T-helper 2 cell (primary cell): ENCODE measurements around the gene SLC6A3.
"Not testable (repeated sequence)": the region's sequence is repeated elsewhere in the genome, so short reads cannot be mapped to it uniquely, and the experiment has no call there.

ENCODE experiments used
- DNase-seq, 5 experiments: peaks; one replicate each; pipeline versions ENCODE4 v3.0.0 to v3.0.0-alpha.2; 2012 to 2022

Gene SLC6A3

DNA sequence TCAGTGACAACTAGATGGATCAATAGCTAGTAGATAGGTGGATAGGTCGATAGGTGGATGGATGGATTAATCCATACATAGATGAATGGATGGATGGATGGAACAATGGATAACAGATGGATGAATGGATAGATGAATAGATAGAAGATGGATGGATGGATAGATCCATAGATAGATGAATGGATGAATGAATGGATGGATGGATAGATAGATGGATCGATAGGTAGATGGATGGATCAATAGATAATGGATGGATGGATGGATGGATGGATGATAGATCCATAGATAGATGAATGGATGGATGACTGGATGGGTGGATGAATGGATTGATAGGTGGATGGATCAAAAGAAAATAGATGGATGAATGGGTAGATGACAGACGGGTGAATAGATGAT is 5.1 kb downstream of the SLC6A3 start:
- no peak for DNase-seq

DNA sequence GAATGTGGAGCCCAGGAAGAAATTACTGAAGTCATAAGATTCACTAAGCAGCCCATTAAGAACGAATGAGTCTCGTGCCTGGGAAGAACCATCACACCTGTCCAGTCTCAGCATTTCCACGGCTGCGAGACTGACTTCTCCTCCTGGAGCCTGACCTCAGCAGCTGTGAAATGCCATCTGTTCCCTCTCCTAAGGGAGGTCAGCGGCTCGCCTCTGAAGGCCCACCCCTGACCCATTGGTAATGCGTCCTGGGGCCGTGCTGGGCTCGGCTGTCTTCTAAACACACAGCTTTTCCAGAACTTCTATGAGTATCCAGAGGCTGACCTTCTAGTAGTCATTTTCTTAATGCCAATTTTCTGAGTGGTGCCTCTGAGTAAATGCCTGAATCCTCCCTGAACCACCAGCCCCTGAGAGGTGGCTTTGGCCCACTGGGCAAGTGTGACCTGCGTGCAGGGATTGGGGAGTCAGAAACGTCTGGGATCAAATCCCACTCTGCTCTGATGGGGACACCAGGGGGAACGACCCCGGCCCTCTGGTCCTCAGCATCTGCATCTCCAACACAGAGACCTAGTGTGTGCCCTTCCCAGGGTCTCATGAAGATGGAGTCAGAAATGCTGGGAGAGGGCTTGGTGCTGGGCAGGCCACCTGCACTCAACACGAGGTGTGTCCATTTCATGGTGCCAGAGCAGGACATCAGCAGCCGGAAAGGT is 5.7 kb downstream of the SLC6A3 start:
- DNase-seq, result no peak

DNA sequence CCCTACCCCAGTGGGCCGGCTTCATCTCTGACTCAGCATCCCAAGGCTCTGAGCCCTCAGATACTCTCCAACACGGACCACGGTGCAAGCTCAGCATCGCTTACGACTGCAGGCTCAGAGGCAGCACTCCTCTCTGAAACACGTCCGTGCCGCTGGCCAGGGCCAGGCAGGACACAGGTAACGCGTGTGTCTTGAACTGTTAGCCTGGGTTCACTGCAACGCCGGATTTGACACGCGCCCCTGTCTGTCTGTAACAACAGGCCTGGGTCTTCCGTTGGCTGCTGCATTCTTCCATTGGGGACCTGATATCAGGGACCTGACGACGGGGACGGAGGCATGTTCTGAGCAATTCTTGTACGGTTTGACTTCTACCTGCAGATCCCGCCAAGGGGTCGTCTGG is 6.4 kb downstream of the SLC6A3 start:
- no peak for DNase-seq

- no peak for DNase-seq
Observed at GRCh38 chr5:1437876-1438559, 7.2 kb downstream of the SLC6A3 start.

DNA sequence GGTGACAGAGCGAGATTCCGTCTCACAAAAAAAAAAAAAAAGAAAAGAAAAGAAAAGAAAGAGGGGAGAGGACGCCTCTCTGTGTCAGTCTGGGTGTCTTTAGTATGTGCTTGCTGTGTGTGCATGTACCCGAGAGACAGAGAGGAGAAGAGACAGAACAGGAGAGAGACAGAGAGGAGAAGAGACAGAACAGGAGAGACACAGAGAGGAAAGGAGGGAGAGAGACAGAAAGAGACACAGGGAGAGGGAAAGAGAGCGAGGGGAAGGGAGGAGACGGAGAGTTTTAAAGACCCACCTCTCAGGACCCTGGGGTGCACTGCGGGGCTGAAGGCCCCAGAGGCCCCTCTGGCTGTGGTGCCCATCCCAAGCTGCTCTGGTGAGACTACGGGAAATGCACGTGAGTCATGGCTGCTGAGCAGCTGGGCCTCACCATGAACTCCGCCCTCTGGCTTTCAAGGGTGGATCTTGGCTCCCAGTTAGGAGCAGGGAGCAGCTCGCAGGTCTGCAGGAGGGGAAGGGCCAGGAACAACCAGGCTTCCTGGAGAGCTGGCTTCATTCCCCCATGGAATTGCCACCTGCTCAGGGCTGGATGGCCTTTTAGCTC is 7.9 kb downstream of the SLC6A3 start:
- DNase-seq, result no peak

- no peak for DNase-seq
Observed at GRCh38 chr5:1436681-1437080, 8.6 kb downstream of the SLC6A3 start.

GRCh38 chr5:1436036-1436435 is 9.2 kb downstream of the SLC6A3 start:
- no peak for DNase-seq

- DNase-seq, result no peak
Observed at GRCh38 chr5:1435369-1435768, 9.9 kb downstream of the SLC6A3 start.

DNA sequence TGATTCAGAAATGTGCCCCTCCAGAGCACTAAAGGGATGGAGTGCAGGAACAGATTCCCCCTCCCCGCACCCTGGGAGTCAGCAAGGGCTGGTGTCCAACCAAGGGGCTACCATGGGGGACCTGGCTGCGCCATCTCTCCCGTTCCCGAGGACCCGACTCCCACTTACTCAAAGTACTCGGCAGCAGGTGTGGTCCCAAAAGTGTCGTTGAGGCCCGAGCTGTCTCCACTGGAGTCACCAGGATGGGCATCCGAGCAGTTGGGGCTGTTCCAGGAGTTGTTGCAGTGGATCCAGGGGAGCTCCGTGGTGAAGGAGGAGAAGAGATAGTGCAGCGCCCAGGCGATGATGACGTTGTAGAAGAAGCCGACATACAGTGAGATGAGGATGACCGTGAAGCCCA is 12.9 kb downstream of the SLC6A3 start:
- no peak for DNase-seq

- DNase-seq, result no peak
Observed at GRCh38 chr5:1431896-1432295, 13.3 kb downstream of the SLC6A3 start.

- DNase-seq, result no peak
Observed at GRCh38 chr5:1431021-1431811, 14.0 kb downstream of the SLC6A3 start.

GRCh38 chr5:1430121-1430795 is 15.0 kb downstream of the SLC6A3 start:
- no peak for DNase-seq

DNA sequence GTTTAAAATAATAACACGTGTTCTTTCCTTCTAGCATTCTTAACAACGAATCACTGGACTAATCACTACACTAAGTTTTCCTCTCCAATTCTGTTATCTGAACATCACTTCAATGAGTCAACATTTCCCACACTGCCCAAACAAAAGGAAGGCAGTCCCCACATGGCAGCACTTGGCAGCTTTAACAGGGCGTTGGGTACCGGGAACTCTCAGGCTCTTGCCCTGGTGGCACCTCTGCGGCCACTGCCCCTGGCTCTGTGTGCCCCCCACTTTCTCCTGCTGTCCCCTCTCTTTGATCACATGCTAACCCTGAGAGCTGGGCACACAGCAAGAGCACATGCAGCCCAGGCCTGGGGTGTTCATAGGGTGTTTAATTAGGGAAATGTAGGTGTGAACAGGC is 15.7 kb downstream of the SLC6A3 start:
- no peak for DNase-seq

DNA sequence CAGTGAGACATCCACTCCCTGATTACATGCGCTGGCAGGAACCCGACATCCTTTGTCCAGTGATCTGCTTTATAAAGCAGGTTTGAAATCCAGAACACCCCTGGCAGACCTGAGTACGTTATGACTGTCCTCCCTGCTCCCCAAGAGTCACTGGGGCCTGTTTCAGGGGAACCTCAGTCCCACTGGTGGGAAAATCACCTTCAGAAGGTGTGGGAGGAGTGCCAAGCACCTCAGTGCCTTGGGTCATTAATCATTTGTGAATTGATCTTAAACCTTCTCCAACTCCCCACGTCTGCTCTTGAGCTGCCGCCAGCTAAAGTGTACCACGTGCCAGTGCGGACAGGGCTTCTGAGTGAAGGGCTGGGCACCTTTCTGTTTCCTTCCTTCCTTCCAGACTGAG is 16.2 kb downstream of the SLC6A3 start:
- DNase-seq, result no peak

DNA sequence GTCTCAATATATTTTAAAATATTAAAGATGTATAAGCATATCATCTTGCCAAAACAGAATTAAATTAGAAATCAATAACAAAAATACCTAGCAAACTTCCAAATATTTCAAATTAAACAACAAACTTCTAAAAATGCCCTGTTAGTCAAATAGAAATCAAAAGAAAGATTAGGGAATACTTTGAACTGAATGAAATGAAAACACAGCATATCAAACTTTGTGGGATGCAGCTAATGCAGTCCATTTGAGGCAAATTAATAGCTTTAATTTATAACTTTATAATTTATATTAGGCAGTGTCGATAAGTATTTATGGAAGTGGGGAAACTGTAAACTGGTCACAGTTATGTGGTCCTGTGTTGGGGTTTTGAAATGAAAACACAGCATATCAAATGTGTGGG is 17.1 kb downstream of the SLC6A3 start:
- no peak for DNase-seq

- no peak for DNase-seq
Observed at GRCh38 chr5:1424716-1425115, 20.5 kb downstream of the SLC6A3 start.

- no peak for DNase-seq
Observed at GRCh38 chr5:1423901-1424603, 21.2 kb downstream of the SLC6A3 start.

GRCh38 chr5:1422522-1422921 is 22.7 kb downstream of the SLC6A3 start:
- DNase-seq, result not testable (repeated sequence)

DNA sequence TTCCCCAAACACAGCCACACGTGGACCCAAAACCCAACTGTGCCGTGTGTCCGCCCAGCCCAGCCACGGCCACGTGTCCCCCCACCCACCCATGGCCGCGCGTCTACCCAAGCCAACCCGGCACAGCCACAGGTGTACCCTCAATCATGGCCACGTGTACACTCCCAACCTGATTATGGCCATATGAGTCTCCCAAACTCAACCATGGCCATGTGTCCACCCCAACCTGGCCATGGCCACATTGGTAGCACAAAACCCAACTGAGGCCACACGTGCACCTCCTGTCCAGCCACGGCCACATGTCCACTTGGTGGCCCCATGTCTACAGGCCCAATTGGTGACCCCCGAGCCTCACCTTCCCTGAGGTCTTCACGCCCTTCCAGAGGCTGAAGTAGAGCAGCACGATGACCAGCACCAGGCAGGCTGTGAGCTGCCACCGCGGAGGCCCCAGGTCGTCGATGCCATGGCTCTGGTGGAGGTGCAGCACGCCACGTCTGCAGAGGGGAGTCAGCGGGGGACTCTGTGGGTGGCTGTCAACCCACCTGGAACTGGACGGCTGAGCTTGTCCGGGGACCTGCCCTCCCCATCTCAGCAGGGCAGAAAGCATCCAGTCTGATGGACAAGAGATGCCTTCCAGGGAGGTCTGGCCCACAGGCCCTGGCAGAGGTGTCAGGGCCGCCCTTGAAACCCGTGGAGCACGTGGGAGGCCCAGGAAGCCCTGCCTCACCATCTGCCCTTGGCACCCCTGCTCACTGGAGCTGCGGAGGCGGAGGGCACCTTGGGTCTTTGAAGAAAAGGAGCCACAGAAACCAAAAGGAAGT is 23.5 kb downstream of the SLC6A3 start:
- DNase-seq, result no peak

DNA sequence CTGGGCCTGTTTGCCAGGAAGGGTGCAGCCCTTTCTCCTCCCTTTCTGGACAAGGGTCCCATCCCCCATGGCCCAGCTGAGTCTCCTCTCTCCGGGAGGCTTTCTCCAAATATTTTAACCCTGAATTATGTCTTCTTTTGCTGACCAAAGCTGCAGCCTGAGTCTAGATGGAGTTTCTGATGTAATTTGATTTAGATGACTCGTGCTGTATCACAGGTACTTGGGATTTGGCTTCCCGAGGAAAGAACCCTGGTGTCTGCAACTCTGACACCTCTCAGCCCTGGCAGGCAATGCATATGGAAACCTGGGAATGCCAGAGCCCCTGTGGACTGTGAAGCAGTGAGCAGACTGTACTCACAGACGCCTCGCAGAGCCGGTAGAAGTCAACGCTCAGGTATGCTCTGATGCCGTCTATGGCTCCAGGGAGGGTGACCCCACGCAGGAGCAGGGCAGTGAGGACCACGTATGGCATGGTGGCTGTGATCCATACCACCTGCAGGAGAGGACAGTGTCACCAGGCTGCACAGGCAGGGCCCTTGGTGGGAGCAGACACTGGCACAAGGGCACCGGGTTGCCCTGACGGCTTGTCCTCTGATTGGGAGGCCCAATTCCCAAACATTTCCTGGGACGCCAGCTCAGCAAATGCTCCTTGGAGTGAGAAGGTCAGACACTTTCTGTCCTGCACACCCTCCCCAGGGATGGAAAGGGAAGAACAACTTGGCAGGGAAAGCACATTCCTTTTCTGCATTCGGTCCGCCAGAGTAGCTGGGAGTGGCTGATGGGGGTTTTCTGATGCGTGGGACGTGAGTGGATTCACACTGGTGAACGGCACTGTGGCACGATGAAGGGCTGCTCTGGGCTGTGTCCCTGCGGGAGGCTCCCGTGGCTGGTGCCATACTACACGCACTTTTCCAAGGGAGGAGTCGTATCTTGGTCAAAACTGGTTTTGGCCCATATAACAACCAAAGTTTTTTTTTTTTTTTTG is 24.7 kb downstream of the SLC6A3 start:
- DNase-seq, result no peak
